SH-SY5Y (cell line): ENCODE measurements around the gene HERC2.

Experiments used
- GATA2 ChIP-seq: IDR thresholded peaks from 2 replicates; pipeline ENCODE4 v1.6.1; 2011; ENCODE audit warnings: mild to moderate bottlenecking, low read depth, low read length
- GATA3 ChIP-seq: IDR thresholded peaks from 2 replicates; pipeline ENCODE4 v1.6.1; 2011; ENCODE audit warnings: low read depth, mild to moderate bottlenecking, low read length, moderate library complexity

GRCh38 chr15:28112101-28112760 lies 209.7 kb downstream of the HERC2 start:
- no peak for TF ChIP-seq GATA2
- no peak for TF ChIP-seq GATA3
